ENCODE measurements around the gene ZFAND6.

DNA sequence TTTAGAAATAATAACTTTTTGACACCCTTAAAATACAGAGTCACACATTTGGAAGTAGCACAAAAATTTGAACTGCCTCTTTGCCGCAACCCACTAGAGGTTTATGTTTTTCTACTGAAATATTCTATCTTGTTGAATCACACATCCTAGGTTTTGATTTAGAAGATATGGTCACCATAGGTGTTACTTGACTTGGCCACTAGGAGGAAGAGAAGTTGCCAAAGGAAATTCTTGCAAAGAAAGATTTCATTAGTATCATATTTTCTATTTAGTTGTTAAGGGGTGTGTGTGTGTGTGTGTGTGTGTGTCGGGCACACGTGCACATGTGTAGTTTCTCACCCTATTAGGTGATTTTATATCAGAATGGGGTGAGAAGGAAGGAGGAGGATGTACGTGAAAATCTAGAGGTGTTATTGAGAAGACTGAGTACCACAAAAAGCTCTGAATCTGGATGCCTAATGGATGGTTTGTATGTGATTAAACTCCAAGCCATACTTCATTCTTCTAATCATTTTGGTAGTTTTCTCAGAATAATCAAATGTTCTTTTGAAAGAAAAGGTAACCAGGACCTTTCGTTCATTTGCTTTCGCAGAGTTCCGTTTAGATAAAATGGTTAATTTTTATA, 31.5 kb downstream of the ZFAND6 start:
- TF ChIP-seq, protein P1, sequence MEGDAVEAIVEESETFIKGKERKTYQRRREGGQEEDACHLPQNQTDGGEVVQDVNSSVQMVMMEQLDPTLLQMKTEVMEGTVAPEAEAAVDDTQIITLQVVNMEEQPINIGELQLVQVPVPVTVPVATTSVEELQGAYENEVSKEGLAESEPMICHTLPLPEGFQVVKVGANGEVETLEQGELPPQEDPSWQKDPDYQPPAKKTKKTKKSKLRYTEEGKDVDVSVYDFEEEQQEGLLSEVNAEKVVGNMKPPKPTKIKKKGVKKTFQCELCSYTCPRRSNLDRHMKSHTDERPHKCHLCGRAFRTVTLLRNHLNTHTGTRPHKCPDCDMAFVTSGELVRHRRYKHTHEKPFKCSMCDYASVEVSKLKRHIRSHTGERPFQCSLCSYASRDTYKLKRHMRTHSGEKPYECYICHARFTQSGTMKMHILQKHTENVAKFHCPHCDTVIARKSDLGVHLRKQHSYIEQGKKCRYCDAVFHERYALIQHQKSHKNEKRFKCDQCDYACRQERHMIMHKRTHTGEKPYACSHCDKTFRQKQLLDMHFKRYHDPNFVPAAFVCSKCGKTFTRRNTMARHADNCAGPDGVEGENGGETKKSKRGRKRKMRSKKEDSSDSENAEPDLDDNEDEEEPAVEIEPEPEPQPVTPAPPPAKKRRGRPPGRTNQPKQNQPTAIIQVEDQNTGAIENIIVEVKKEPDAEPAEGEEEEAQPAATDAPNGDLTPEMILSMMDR (IDR thresholded peaks at IDR 0.05; ENCODE audit: low read depth, low read length, poor library complexity, severe bottlenecking), result peak; percentile 49
- TF ChIP-seq EZH2phosphoT487 (IDR thresholded peaks at IDR 0.05; ENCODE audit: borderline replicate concordance, low read length), result no peak
